ENCODE results near the gene PRR32. TPM values are rescaled to one million over a fixed set of nuclear protein-coding genes. Genes with fewer than 3 reads are reported as not detected.

PRR32 gene
- total RNA-seq, result not detected in 2 replicates

GRCh38 chrX:126819429-126819828 lies at the start of gene PRR32:
TSS of gene PRR32 (plus strand) at chrX:126819729. CDS start at chrX:126819844, 115 bp downstream.

